Urinary bladder (tissue), 2 donors: ENCODE data around the gene LGALS3. TPM values are rescaled to one million over a fixed set of nuclear protein-coding genes. Genes with fewer than 3 reads are reported as not detected.

Source experiments
- polyA plus RNA-seq: library from polyadenylated mRNA; stranded (reverse); fragments of 200-250 nt; gene quantifications from one replicate; pipeline ENCODE4 v1.2.3, GENCODE V29; 2013
- total RNA-seq: library from RNA; depleted of rRNA; stranded (reverse); fragments of >200 nt; gene quantifications from one replicate; pipeline ENCODE4 v1.2.3, GENCODE V29; 2014
- donor health status: healthy.

The LGALS3 gene
- total and polyA plus RNA-seq, 2 donors: 81.3 to 427 TPM

Other genes starting within 250 kb of the LGALS3 start
- gene GCH1, start 226.4 kb upstream of the LGALS3 start, total RNA-seq: 5.8 TPM
- gene GCH1, start 226.4 kb upstream of the LGALS3 start, polyA plus RNA-seq: 5.2 TPM
- gene WDHD1, start 102.2 kb upstream of the LGALS3 start, total RNA-seq: 14.1 TPM
- gene WDHD1, start 102.2 kb upstream of the LGALS3 start, polyA plus RNA-seq: 2.0 TPM
- gene SOCS4, start 102.0 kb upstream of the LGALS3 start, total RNA-seq: 32.9 TPM
- 7.8 TPM for gene SOCS4, start 102.0 kb upstream of the LGALS3 start, polyA plus RNA-seq
- 38.3 TPM for gene MAPK1IP1L, start 77.6 kb upstream of the LGALS3 start, total RNA-seq
- gene MAPK1IP1L, start 77.6 kb upstream of the LGALS3 start, polyA plus RNA-seq: 56.1 TPM
- 23.4 TPM for gene DLGAP5, start 62.3 kb downstream of the LGALS3 start, total RNA-seq
- gene DLGAP5, start 62.3 kb downstream of the LGALS3 start, polyA plus RNA-seq: 0.19 TPM
- gene FBXO34, start 142.2 kb downstream of the LGALS3 start, total RNA-seq: 39.0 TPM
- 12.1 TPM for gene FBXO34, start 142.2 kb downstream of the LGALS3 start, polyA plus RNA-seq